ENCODE measurements around the gene IL17B.

DNA sequence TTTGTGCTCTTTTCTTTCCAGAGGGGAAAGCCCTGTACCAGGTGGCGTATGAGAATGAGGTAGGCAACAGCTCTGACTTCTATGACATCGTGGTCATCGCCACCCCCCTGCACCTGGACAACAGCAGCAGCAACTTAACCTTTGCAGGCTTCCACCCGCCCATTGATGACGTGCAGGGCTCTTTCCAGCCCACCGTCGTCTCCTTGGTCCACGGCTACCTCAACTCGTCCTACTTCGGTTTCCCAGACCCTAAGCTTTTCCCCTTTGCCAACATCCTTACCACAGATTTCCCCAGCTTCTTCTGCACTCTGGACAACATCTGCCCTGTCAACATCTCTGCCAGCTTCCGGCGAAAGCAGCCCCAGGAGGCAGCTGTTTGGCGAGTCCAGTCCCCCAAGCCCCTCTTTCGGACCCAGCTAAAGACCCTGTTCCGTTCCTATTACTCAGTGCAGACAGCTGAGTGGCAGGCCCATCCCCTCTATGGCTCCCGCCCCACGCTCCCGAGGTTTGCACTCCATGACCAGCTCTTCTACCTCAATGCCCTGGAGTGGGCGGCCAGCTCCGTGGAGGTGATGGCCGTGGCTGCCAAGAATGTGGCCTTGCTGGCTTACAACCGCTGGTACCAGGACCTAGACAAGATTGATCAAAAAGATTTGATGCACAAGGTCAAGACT lies 11.0 kb downstream of the IL17B start:
- TF ChIP-seq, protein P1, sequence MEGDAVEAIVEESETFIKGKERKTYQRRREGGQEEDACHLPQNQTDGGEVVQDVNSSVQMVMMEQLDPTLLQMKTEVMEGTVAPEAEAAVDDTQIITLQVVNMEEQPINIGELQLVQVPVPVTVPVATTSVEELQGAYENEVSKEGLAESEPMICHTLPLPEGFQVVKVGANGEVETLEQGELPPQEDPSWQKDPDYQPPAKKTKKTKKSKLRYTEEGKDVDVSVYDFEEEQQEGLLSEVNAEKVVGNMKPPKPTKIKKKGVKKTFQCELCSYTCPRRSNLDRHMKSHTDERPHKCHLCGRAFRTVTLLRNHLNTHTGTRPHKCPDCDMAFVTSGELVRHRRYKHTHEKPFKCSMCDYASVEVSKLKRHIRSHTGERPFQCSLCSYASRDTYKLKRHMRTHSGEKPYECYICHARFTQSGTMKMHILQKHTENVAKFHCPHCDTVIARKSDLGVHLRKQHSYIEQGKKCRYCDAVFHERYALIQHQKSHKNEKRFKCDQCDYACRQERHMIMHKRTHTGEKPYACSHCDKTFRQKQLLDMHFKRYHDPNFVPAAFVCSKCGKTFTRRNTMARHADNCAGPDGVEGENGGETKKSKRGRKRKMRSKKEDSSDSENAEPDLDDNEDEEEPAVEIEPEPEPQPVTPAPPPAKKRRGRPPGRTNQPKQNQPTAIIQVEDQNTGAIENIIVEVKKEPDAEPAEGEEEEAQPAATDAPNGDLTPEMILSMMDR (IDR thresholded peaks at IDR 0.05): no peak
- TF ChIP-seq POLR2A (IDR thresholded peaks at IDR 0.05): no peak

All from Peyer's patch (tissue), 4 donors.